ENCODE measurements around the gene MGA.

Gene MGA

GRCh38 chr15:41789236-41789635, 129.0 kb downstream of the MGA start:
- Histone ChIP-seq H3K27ac (ENCODE audit: low read depth, low read length) (no peak overlapping the region), H3K9ac (ENCODE audit: low read length) (no peak overlapping the region), H3K36me3 (ENCODE audit: insufficient read depth, low read length) (no peaks in the 10 kb centered on the region), H3K9me3 (ENCODE audit: low read length) (no peaks in the 10 kb centered on the region), H3K27me3 (ENCODE audit: control insufficient read depth in 1 of 2, insufficient read depth in 2 of 2, low read length in 2 of 2) (no peaks in the 10 kb centered on the region), H3K4me3 (ENCODE audit: low read depth in 1 of 2, low read length in 2 of 2) (no peak overlapping the region), H3K4me1 (ENCODE audit: insufficient read depth, low read length) (peaks cover 37% of the 10 kb centered on the region)

- H3K9me3 ChIP-seq (ENCODE audit: low read length), result no peaks in the 10 kb centered on the region
- peaks cover 37% of the 10 kb centered on the region for H3K4me1 ChIP-seq (ENCODE audit: insufficient read depth, low read length)
- no peak overlapping the region for H3K9ac ChIP-seq (ENCODE audit: low read length)
- H3K27me3 ChIP-seq (ENCODE audit: control insufficient read depth in 1 of 2, insufficient read depth in 2 of 2, low read length in 2 of 2), result no peaks in the 10 kb centered on the region
- no peak overlapping the region for H3K27ac ChIP-seq (ENCODE audit: low read depth, low read length)
- H3K36me3 ChIP-seq (ENCODE audit: insufficient read depth, low read length), result no peaks in the 10 kb centered on the region
- no peak overlapping the region for H3K4me3 ChIP-seq (ENCODE audit: low read depth in 1 of 2, low read length in 2 of 2)
Measured at GRCh38 chr15:41789662-41790061, 129.5 kb downstream of the MGA start.

- Histone ChIP-seq H3K36me3 (ENCODE audit: insufficient read depth, low read length) (no peaks in the 10 kb centered on the region), H3K4me1 (ENCODE audit: insufficient read depth, low read length) (peaks cover 37% of the 10 kb centered on the region), H3K27ac (ENCODE audit: low read depth, low read length) (no peak overlapping the region), H3K27me3 (ENCODE audit: control insufficient read depth in 1 of 2, insufficient read depth in 2 of 2, low read length in 2 of 2) (no peaks in the 10 kb centered on the region), H3K9ac (ENCODE audit: low read length) (no peak overlapping the region), H3K4me3 (ENCODE audit: low read depth in 1 of 2, low read length in 2 of 2) (no peak overlapping the region), H3K9me3 (ENCODE audit: low read length) (no peaks in the 10 kb centered on the region)
Measured at GRCh38 chr15:41790169-41790568, 130.0 kb downstream of the MGA start.

GRCh38 chr15:41790756-41791546, 130.7 kb downstream of the MGA start:
- peaks cover 40% of the 10 kb centered on the region for H3K4me1 ChIP-seq (ENCODE audit: insufficient read depth, low read length)
- H3K36me3 ChIP-seq (ENCODE audit: insufficient read depth, low read length), result no peaks in the 10 kb centered on the region
- no peak overlapping the region for H3K4me3 ChIP-seq (ENCODE audit: low read depth in 1 of 2, low read length in 2 of 2)
- H3K27ac ChIP-seq (ENCODE audit: low read depth, low read length), result no peak overlapping the region
- no peaks in the 10 kb centered on the region for H3K27me3 ChIP-seq (ENCODE audit: control insufficient read depth in 1 of 2, insufficient read depth in 2 of 2, low read length in 2 of 2)
- H3K9me3 ChIP-seq (ENCODE audit: low read length), result no peaks in the 10 kb centered on the region
- no peak overlapping the region for H3K9ac ChIP-seq (ENCODE audit: low read length)

- no peaks in the 10 kb centered on the region for H3K36me3 ChIP-seq (ENCODE audit: insufficient read depth, low read length)
- no peaks in the 10 kb centered on the region for H3K9me3 ChIP-seq (ENCODE audit: low read length)
- no peaks in the 10 kb centered on the region for H3K27me3 ChIP-seq (ENCODE audit: control insufficient read depth in 1 of 2, insufficient read depth in 2 of 2, low read length in 2 of 2)
- no peak overlapping the region for H3K9ac ChIP-seq (ENCODE audit: low read length)
- H3K4me1 ChIP-seq (ENCODE audit: insufficient read depth, low read length), result peaks cover 46% of the 10 kb centered on the region
- no peak overlapping the region for H3K27ac ChIP-seq (ENCODE audit: low read depth, low read length)
- no peak overlapping the region for H3K4me3 ChIP-seq (ENCODE audit: low read depth in 1 of 2, low read length in 2 of 2)
Measured at GRCh38 chr15:41791547-41791937, 131.3 kb downstream of the MGA start.

- peaks cover 52% of the 10 kb centered on the region for H3K4me1 ChIP-seq (ENCODE audit: insufficient read depth, low read length)
- H3K4me3 ChIP-seq (ENCODE audit: low read depth in 1 of 2, low read length in 2 of 2), result no peak overlapping the region
- H3K27ac ChIP-seq (ENCODE audit: low read depth, low read length), result no peak overlapping the region
- H3K36me3 ChIP-seq (ENCODE audit: insufficient read depth, low read length), result no peaks in the 10 kb centered on the region
- H3K9me3 ChIP-seq (ENCODE audit: low read length), result no peaks in the 10 kb centered on the region
- no peak overlapping the region for H3K9ac ChIP-seq (ENCODE audit: low read length)
- no peaks in the 10 kb centered on the region for H3K27me3 ChIP-seq (ENCODE audit: control insufficient read depth in 1 of 2, insufficient read depth in 2 of 2, low read length in 2 of 2)
Measured at GRCh38 chr15:41792000-41792637, 131.9 kb downstream of the MGA start.

- H3K27me3 ChIP-seq (ENCODE audit: control insufficient read depth in 1 of 2, insufficient read depth in 2 of 2, low read length in 2 of 2), result no peaks in the 10 kb centered on the region
- peaks cover 47% of the 10 kb centered on the region for H3K4me1 ChIP-seq (ENCODE audit: insufficient read depth, low read length)
- no peaks in the 10 kb centered on the region for H3K36me3 ChIP-seq (ENCODE audit: insufficient read depth, low read length)
- no peak overlapping the region for H3K27ac ChIP-seq (ENCODE audit: low read depth, low read length)
- no peaks in the 10 kb centered on the region for H3K9me3 ChIP-seq (ENCODE audit: low read length)
- no peak overlapping the region for H3K9ac ChIP-seq (ENCODE audit: low read length)
- H3K4me3 ChIP-seq (ENCODE audit: low read depth in 1 of 2, low read length in 2 of 2), result no peak overlapping the region
Measured at GRCh38 chr15:41794081-41794480, 133.9 kb downstream of the MGA start.

GRCh38 chr15:41795996-41796856, 136.0 kb downstream of the MGA start:
- Histone ChIP-seq H3K27ac (ENCODE audit: low read depth, low read length) (no peak overlapping the region), H3K27me3 (ENCODE audit: control insufficient read depth in 1 of 2, insufficient read depth in 2 of 2, low read length in 2 of 2) (no peaks in the 10 kb centered on the region), H3K9me3 (ENCODE audit: low read length) (no peaks in the 10 kb centered on the region), H3K4me1 (ENCODE audit: insufficient read depth, low read length) (peaks cover 25% of the 10 kb centered on the region), H3K9ac (ENCODE audit: low read length) (no peak overlapping the region), H3K36me3 (ENCODE audit: insufficient read depth, low read length) (no peaks in the 10 kb centered on the region), H3K4me3 (ENCODE audit: low read depth in 1 of 2, low read length in 2 of 2) (no peak overlapping the region)

- Histone ChIP-seq H3K27ac (ENCODE audit: low read depth, low read length) (no peak overlapping the region), H3K9ac (ENCODE audit: low read length) (no peak overlapping the region), H3K9me3 (ENCODE audit: low read length) (no peaks in the 10 kb centered on the region), H3K4me1 (ENCODE audit: insufficient read depth, low read length) (peaks cover 17% of the 10 kb centered on the region), H3K4me3 (ENCODE audit: low read depth in 1 of 2, low read length in 2 of 2) (no peak overlapping the region), H3K27me3 (ENCODE audit: control insufficient read depth in 1 of 2, insufficient read depth in 2 of 2, low read length in 2 of 2) (no peaks in the 10 kb centered on the region), H3K36me3 (ENCODE audit: insufficient read depth, low read length) (no peaks in the 10 kb centered on the region)
Measured at GRCh38 chr15:41797201-41797944, 137.2 kb downstream of the MGA start.

GRCh38 chr15:41798607-41799487, 138.6 kb downstream of the MGA start:
- Histone ChIP-seq H3K9me3 (ENCODE audit: low read length) (no peaks in the 10 kb centered on the region), H3K27me3 (ENCODE audit: control insufficient read depth in 1 of 2, insufficient read depth in 2 of 2, low read length in 2 of 2) (no peaks in the 10 kb centered on the region), H3K9ac (ENCODE audit: low read length) (no peak overlapping the region), H3K27ac (ENCODE audit: low read depth, low read length) (no peak overlapping the region), H3K36me3 (ENCODE audit: insufficient read depth, low read length) (no peaks in the 10 kb centered on the region), H3K4me3 (ENCODE audit: low read depth in 1 of 2, low read length in 2 of 2) (no peak overlapping the region), H3K4me1 (ENCODE audit: insufficient read depth, low read length) (peaks cover 17% of the 10 kb centered on the region)
